MCF 10A (cell line): ENCODE results near the gene TERT. TPM values are rescaled to one million over a fixed set of nuclear protein-coding genes. Genes with fewer than 3 reads are reported as not detected.

Source experiments
- BruUV-seq: library from RNA; stranded (reverse); fragments of 400-500 nt; replicated peaks from 2 replicates; lab custom pipeline; 2021; lab: Mats Ljungman, UMichigan
- CTCF ChIA-PET: fragments of 300-600 bp; sonication (Branson Sonifier 250); formaldehyde crosslinking; extraction: SDS; loops from one replicate; lab custom pipeline; 2021; ENCODE audit warnings: antibody characterized with exemption, inconsistent platforms; lab: Yijun Ruan, JAX
- POLR2A ChIA-PET: fragments of 300-600, 350-650 bp; sonication (Branson Sonifier 250); formaldehyde crosslinking; extraction: SDS; loops from one replicate; lab custom pipeline; 2020; ENCODE audit warnings: antibody characterized with exemption, inconsistent platforms; lab: Yijun Ruan, JAX
- DNase-seq: peaks from one replicate; pipeline ENCODE4 v3.0.0-alpha.2; 2018; ENCODE audit not compliant: unreplicated experiment
- H3K27ac Mint-ChIP-seq: one replicate; pipeline ENCODE4 v1.8.0; 2022; ENCODE audit warnings: mild to moderate bottlenecking, low read depth, mixed read lengths; ENCODE audit not compliant: unreplicated experiment
- H3K27me3 Mint-ChIP-seq: one replicate; pipeline ENCODE4 v1.8.0; 2022; ENCODE audit warnings: mixed read lengths; ENCODE audit not compliant: insufficient read depth, unreplicated experiment
- H3K36me3 Mint-ChIP-seq: one replicate; pipeline ENCODE4 v1.8.0; 2022; ENCODE audit warnings: mild to moderate bottlenecking, moderate library complexity, mixed read lengths; ENCODE audit not compliant: insufficient read depth, unreplicated experiment
- H3K4me1 Mint-ChIP-seq: one replicate; pipeline ENCODE4 v1.8.0; 2022; ENCODE audit warnings: mixed read lengths; ENCODE audit not compliant: insufficient read depth, unreplicated experiment
- H3K4me3 Mint-ChIP-seq: one replicate; pipeline ENCODE4 v1.8.0; 2022; ENCODE audit warnings: mild to moderate bottlenecking, moderate library complexity, mixed read lengths; ENCODE audit not compliant: unreplicated experiment
- H3K9me3 Mint-ChIP-seq: one replicate; pipeline ENCODE4 v1.8.0; 2022; ENCODE audit warnings: mixed read lengths; ENCODE audit not compliant: unreplicated experiment
- CTCF ChIP-seq: fragments of 200-600 bp; IDR thresholded peaks from one replicate; pipeline ENCODE4 v1.8.0; 2022; ENCODE audit warnings: antibody characterized with exemption, mild to moderate bottlenecking; ENCODE audit not compliant: unreplicated experiment
- intact Hi-C: fragments of 100-400 bp; cut with micrococcal nuclease; formaldehyde crosslinking; loops from 2 replicates; pipeline ENCODE4 v1.14.1; 2022
- total RNA-seq: library from RNA; stranded (reverse); gene quantifications from 2 replicates; pipeline ENCODE4 v1.2.3, GENCODE V29; 2022

Gene TERT
- total RNA-seq, 1 experiment from 2014 or later = 0.16 TPM

- intact Hi-C loops = loop anchor here (1.0 to 10.0 kb wide), 2 partner anchors 136 to 228 kb away; partner anchors contain the start of gene CLPTM1L
- Mint-ChIP-seq H3K27ac (no peak overlapping the region), H3K27me3 (peaks cover 38% of the 10 kb centered on the region), H3K4me1 (no peaks in the 10 kb centered on the region), H3K4me3 (no peak overlapping the region), H3K9me3 (no peaks in the 10 kb centered on the region), H3K36me3 (no peaks in the 10 kb centered on the region)
- CTCF ChIA-PET = interaction anchor here (0.6 to 1.7 kb wide), 13 partner anchors 15 to 439 kb away, joined by 3 to 5 read pairs (median 3); no protein-coding TSS in a partner anchor
- BruUV-seq = no TSS peak
- TF ChIP-seq CTCF = peak; percentile 45
- POLR2A ChIA-PET = interaction anchor here (1.0 kb wide), 1 partner anchor 94 kb away, joined by 3 read pairs; no protein-coding TSS in a partner anchor
- DNase-seq = peak; percentile 33
Observed at GRCh38 chr5:1208743-1209488, 86.0 kb downstream of the TERT start.

- CTCF ChIA-PET = interaction anchor here (0.6 to 1.7 kb wide), 9 partner anchors 16 to 440 kb away, joined by 3 to 5 read pairs (median 4); no protein-coding TSS in a partner anchor
- POLR2A ChIA-PET = no interaction called here
- Mint-ChIP-seq H3K27me3 (peaks cover 38% of the 10 kb centered on the region), H3K9me3 (no peaks in the 10 kb centered on the region), H3K36me3 (no peaks in the 10 kb centered on the region), H3K27ac (no peak overlapping the region), H3K4me1 (no peaks in the 10 kb centered on the region), H3K4me3 (no peak overlapping the region)
- intact Hi-C loops = loop anchor here (10.0 kb wide), 1 partner anchor 137 kb away; the partner anchor contains the start of gene CLPTM1L
- no peak for TF ChIP-seq CTCF
- BruUV-seq = no TSS peak
- no peak for DNase-seq
Observed at GRCh38 chr5:1208221-1208742, 86.6 kb downstream of the TERT start.

- intact Hi-C loops = loop anchor here (10.0 kb wide), 1 partner anchor 137 kb away; the partner anchor contains the start of gene CLPTM1L
- ChIA-PET CTCF (interaction anchor here (1.2 to 1.3 kb wide), 2 partner anchors 23 to 123 kb away, joined by 3 to 4 read pairs; no protein-coding TSS in a partner anchor), POLR2A (no interaction called here)
- Mint-ChIP-seq H3K4me1 (no peaks in the 10 kb centered on the region), H3K9me3 (no peaks in the 10 kb centered on the region), H3K27me3 (peaks cover 38% of the 10 kb centered on the region), H3K36me3 (no peaks in the 10 kb centered on the region), H3K27ac (no peak overlapping the region), H3K4me3 (no peak overlapping the region)
- no TSS peak for BruUV-seq
- no peak for TF ChIP-seq CTCF
- no peak for DNase-seq
Observed at GRCh38 chr5:1207555-1207954, 87.3 kb downstream of the TERT start.
